H7 (cell line): ENCODE measurements around the gene CALHM4. TPM values are rescaled to one million over a fixed set of nuclear protein-coding genes. Genes with fewer than 3 reads are reported as not detected.
A peak's percentile ranks its signal among the peaks of the same experiment; 100 is the strongest.

Experiments used
- DNase-seq: peaks from one replicate; pipeline ENCODE4 v3.0.0; 2012
- H3K27me3 ChIP-seq: 2 replicates; pipeline ENCODE4 v1.6.0; 2011; ENCODE audit warnings: mild to moderate bottlenecking, low read length; ENCODE audit not compliant: control insufficient read depth, insufficient read depth
- H3K36me3 ChIP-seq: replicated peaks from 2 replicates; pipeline ENCODE4 v1.5.1; 2011; ENCODE audit warnings: low read length; ENCODE audit not compliant: control insufficient read depth, insufficient read depth
- H3K4me3 ChIP-seq: 2 replicates; pipeline ENCODE4 v1.5.1; 2011; ENCODE audit warnings: low read depth, mild to moderate bottlenecking, control low read depth, low read length, moderate library complexity; ENCODE audit not compliant: insufficient read depth
- total RNA-seq: library from RNA; depleted of rRNA; stranded (reverse); fragments of >200 nt; shearing (Covaris generic); gene quantifications from 2 replicates; pipeline ENCODE4 v1.2.3, GENCODE V29; 2014

Gene CALHM4
- total RNA-seq, 1 experiment from 2014 or later, result not detected

DNA sequence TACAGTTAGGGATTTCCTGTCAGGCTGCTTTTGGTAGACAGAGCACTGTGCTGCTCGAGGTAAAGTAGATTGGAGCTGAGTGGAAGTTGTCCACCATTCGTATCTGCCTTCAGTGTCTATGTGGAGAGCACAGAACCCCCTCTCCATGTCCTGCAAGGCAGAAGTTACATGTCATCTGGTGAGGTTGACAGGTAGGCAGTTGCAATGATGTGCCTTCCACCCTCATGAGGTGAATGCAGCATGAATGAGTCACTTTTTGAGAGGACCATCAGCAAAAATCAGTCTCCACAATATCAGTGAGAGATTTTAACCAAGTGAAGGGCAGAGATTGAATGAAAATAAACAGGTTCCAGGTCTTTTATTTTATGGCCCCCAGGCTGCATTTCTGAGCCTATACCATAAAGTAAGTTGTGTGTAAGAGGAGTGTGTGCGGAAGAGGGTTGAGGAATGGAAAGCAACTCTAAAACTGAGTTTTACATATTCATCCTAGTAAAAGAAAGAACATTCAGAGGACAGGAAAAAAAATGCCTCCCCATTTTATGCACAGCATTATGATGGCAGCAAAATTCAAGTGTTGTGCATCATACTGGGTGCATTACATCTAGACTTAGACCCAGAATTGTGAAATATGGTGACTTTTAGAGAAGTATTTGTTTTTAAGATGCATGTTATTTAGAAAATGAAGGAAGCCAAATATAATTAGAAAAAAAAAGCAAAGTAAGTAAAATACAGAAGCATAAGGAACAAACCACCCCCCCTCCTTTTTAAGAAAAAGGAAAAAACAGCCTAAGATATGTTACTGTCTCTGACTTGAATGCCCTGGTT is 23.9 kb upstream of the CALHM4 start:
- Histone ChIP-seq H3K4me3 (no peak overlapping the region), H3K27me3 (no peaks in the 10 kb centered on the region), H3K36me3 (no peaks in the 10 kb centered on the region)
- DNase-seq, result no peak

DNA sequence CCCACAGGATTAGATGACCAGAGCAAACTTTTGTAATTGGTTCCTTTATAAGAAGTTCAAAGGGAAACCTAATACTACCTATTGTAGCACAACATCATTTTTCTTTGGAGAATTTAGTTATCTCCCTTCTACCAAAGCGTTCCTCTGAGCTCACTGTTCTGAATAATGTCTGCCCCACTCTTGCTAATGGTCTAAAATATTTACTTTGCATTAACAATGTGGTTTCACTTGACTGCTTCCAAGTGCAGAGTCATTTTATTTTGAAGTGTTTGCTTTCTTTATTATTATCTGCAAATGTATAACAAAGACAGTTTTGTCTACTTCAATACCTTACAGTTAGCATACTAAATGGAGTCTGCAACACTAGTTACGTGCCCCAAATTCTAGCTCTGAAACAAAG is 23.1 kb upstream of the CALHM4 start:
- Histone ChIP-seq H3K36me3 (no peaks in the 10 kb centered on the region), H3K4me3 (no peak overlapping the region), H3K27me3 (no peaks in the 10 kb centered on the region)
- no peak for DNase-seq

DNA sequence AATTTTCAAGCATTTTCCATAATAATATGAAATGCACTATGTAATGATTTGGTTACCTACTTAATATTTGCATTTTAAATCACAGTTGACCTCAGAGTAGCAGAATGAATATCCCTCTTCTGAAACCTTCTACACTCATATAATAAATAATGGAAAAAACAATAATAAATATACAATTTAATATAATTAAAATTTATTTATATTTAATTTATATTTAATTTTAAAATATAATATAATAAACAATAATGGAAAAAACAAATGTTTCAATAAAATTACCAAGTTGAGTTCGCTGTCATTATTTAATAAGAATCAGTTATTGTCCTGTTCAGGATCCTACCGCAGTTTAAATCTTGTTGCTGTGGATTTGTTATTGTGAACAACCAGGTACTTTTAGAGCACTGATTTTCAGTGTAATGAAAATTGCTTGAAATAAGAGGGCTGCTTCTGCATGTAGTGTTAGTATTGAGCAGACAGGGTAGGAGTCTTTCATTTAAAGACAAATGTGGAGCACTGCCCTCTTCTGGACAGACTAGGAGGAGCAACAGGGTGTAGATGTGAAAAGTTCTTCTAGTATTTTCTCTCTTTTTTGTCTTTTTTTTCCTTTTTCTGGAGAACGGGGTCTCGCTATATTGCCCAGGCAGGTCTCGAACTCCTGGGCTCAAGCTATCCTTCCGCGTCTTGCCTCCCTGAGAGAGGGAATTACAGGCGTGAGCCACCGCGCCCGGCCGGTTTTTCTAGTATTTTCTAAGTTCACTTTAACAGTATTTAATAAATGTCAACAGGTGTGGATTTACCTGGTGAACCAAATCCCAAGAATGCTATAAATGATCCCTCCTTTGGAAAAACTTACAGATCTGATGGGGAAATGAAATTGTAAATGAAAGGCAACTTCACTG is 21.6 kb upstream of the CALHM4 start:
- DNase-seq, result peak; percentile 46
- H3K27me3 ChIP-seq, result no peaks in the 10 kb centered on the region
- no peaks in the 10 kb centered on the region for H3K36me3 ChIP-seq
- no peak overlapping the region for H3K4me3 ChIP-seq

GRCh38 chr6:116533233-116533957 is 20.2 kb upstream of the CALHM4 start:
- no peak for DNase-seq
- Histone ChIP-seq H3K27me3 (no peaks in the 10 kb centered on the region), H3K36me3 (no peaks in the 10 kb centered on the region), H3K4me3 (no peak overlapping the region)

DNA sequence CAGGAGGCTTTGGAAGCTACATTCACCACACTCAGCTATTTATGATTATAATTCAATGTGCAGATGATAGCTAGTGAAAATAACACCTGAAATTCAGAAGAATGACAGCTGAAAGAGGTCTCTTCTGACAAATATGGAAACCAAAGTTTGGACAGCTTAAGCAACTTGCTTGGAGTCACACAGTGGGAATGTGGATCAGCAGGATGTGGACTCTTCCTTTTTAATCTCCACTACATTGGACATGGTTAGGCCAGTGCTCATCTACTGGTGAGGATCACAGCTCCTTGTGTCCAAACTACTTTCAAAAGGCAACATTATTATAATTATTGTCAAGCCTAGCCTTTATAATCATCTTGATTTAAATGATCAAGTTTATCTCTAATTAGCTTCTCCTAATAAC is 18.4 kb upstream of the CALHM4 start:
- Histone ChIP-seq H3K4me3 (no peak overlapping the region), H3K36me3 (no peaks in the 10 kb centered on the region), H3K27me3 (no peaks in the 10 kb centered on the region)
- DNase-seq, result no peak

DNA sequence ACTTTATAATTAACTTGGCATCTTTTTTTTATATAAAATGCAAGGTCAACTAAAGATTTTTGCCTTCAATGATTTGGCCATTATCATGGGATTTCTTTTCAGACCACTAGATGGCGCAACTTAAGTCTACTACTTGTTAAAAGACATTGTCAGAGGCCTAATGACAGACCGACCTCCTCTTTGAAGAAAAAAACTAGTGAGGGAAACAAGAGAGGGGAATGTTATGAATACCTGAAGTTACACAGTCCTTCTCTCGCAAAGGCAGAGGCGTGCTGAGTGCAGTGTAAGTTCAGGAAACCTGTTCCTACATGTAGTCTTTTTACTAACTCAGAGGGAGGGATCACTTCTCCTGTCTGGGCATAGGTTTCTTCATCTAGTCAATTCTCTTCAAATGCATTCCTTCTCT is 17.3 kb upstream of the CALHM4 start:
- H3K36me3 ChIP-seq, result no peaks in the 10 kb centered on the region
- H3K4me3 ChIP-seq, result no peak overlapping the region
- H3K27me3 ChIP-seq, result no peaks in the 10 kb centered on the region
- peak; percentile 20 for DNase-seq

GRCh38 chr6:116542426-116542825 is 11.1 kb upstream of the CALHM4 start:
- no peak for DNase-seq
- H3K36me3 ChIP-seq, result no peaks in the 10 kb centered on the region
- H3K4me3 ChIP-seq, result no peak overlapping the region
- H3K27me3 ChIP-seq, result no peaks in the 10 kb centered on the region

GRCh38 chr6:116543149-116543548 is 10.4 kb upstream of the CALHM4 start:
- DNase-seq, result no peak
- H3K27me3 ChIP-seq, result no peaks in the 10 kb centered on the region
- no peak overlapping the region for H3K4me3 ChIP-seq
- no peaks in the 10 kb centered on the region for H3K36me3 ChIP-seq

- H3K27me3 ChIP-seq, result no peaks in the 10 kb centered on the region
- DNase-seq, result no peak
- no peaks in the 10 kb centered on the region for H3K36me3 ChIP-seq
- no peak within 1 kb of the TSS for H3K4me3 ChIP-seq
These were observed 7.9 kb upstream of the CALHM4 start, which contains the start of gene TRAPPC3L for GRCh38 chr6:116545651-116546050. Gene TRAPPC3L, minus strand, starts transcription at chr6:116545684. Its CDS starts 170 bp downstream, at chr6:116545514.

DNA sequence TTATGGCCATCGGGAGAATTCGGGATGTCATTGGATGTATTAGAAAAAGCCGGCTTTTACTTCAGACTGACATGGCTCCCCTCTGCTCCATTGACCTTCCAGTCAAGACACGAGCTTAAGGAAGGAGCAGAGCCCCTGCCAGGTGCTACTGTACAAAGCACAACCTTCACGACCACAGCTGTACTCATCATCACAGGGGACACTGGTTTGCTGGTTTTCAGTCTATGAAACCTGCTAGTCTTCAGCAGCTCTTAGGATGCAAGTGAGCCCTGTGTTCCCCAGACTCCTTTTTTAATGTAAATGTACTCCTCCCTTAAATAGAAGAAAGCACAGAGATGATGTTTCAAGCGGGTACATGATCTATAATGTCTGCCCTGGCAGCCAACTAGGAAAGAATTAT is 6.2 kb upstream of the CALHM4 start:
- H3K27me3 ChIP-seq, result no peaks in the 10 kb centered on the region
- H3K4me3 ChIP-seq, result no peak overlapping the region
- no peaks in the 10 kb centered on the region for H3K36me3 ChIP-seq
- no peak for DNase-seq

GRCh38 chr6:116550796-116551195 is 2.8 kb upstream of the CALHM4 start:
- no peak for DNase-seq
- Histone ChIP-seq H3K36me3 (no peaks in the 10 kb centered on the region), H3K4me3 (no peak overlapping the region), H3K27me3 (no peaks in the 10 kb centered on the region)

GRCh38 chr6:116556065-116556464 is 2.5 kb downstream of the CALHM4 start:
- H3K4me3 ChIP-seq, result no peak overlapping the region
- no peak for DNase-seq
- no peaks in the 10 kb centered on the region for H3K36me3 ChIP-seq
- H3K27me3 ChIP-seq, result no peaks in the 10 kb centered on the region

- DNase-seq, result no peak
- Histone ChIP-seq H3K4me3 (no peak overlapping the region), H3K36me3 (no peaks in the 10 kb centered on the region), H3K27me3 (no peaks in the 10 kb centered on the region)
These were observed 3.4 kb downstream of the CALHM4 start for GRCh38 chr6:116556814-116557415.

DNA sequence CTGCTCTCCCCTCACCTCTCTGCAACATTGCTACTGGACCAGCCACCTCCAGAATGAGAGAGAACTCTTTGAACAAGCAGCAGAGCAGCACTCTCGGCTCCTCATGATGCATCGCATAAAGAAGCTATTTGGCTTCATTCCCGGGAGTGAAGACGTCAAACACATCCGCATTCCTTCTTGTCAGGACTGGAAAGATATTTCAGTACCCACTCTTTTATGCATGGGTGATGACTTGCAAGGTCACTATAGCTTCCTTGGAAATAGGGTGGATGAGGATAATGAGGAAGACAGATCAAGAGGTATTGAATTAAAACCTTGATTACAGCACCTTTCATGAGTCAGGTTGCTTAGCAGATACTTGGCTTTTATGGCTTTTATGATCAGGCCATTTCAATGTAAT is 4.3 kb downstream of the CALHM4 start:
- Histone ChIP-seq H3K36me3 (no peaks in the 10 kb centered on the region), H3K27me3 (no peaks in the 10 kb centered on the region), H3K4me3 (no peak overlapping the region)
- no peak for DNase-seq
